GM12874 (cell line): ENCODE data around the gene NHERF2.

Experiments
- TF ChIP-seq, protein P1 (sequence below): IDR thresholded peaks from 2 replicates; pipeline ENCODE4 v1.5.1; 2011; ENCODE audit warnings: low read depth, mild to moderate bottlenecking, control low read depth, low read length, moderate library complexity; ENCODE audit not compliant: insufficient read depth

NHERF2 gene

DNA sequence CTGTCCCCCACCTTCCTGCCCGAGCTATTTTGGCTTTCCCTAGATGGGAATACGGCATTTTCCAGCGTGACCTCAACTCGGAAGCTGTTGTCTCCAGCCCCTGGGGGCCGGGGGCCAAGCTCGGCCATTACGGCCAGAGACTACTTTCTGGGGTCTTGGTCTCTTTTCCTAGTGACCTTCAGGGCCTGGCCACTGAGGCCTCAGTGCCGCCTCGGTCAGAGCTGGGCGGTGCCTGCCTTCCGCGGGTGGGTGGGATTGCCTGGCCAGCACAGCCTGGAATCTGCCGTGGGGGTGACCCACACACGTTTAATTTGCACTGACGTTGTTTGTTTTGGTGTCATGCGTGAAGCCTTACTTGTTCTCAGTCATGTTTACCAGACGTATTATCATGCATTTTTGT lies 50.3 kb downstream of the NHERF2 start:
- TF ChIP-seq, protein P1, sequence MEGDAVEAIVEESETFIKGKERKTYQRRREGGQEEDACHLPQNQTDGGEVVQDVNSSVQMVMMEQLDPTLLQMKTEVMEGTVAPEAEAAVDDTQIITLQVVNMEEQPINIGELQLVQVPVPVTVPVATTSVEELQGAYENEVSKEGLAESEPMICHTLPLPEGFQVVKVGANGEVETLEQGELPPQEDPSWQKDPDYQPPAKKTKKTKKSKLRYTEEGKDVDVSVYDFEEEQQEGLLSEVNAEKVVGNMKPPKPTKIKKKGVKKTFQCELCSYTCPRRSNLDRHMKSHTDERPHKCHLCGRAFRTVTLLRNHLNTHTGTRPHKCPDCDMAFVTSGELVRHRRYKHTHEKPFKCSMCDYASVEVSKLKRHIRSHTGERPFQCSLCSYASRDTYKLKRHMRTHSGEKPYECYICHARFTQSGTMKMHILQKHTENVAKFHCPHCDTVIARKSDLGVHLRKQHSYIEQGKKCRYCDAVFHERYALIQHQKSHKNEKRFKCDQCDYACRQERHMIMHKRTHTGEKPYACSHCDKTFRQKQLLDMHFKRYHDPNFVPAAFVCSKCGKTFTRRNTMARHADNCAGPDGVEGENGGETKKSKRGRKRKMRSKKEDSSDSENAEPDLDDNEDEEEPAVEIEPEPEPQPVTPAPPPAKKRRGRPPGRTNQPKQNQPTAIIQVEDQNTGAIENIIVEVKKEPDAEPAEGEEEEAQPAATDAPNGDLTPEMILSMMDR, result no peak

DNA sequence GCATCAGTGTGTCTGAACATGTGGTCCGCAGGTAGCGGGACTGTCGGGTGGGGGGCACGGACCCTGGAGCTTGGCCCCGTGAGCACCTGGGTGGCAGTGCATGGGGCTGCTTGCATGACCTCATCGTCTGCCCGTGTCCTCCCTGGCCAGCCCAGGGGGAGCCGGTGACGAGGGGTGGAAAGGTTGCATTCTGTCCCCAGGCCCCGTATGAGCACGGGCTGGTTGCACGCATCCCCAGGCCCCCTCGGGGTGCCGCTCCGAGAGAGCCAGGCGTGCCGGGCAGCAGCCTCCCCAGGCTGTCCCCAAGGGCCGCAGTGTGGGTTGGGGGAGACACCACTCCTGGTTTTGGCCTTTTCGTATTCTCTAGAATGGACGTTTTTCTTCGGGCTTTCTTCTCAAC lies 51.0 kb downstream of the NHERF2 start:
- TF ChIP-seq, protein P1, result no peak

DNA sequence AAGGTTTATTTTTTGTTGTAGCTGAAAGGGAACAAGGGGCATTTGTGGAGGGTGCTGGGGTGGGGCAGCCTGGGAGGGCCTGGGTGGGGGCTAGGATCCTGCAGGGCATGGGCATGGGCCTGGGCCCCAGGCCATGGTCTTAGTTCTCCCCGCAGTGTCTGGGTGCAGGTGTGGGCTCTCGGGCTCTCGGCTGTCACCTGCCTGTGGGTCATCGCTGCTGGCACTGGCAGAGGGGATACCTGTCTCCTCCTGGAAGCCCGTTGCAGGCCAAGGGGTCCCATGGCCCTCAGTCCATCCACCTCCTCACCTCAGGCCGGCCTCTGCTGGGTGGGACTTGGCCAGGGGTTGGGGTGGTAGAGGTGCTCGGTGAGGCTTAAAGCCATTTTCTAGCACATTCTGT lies 51.4 kb downstream of the NHERF2 start:
- TF ChIP-seq, protein P1, result no peak

DNA sequence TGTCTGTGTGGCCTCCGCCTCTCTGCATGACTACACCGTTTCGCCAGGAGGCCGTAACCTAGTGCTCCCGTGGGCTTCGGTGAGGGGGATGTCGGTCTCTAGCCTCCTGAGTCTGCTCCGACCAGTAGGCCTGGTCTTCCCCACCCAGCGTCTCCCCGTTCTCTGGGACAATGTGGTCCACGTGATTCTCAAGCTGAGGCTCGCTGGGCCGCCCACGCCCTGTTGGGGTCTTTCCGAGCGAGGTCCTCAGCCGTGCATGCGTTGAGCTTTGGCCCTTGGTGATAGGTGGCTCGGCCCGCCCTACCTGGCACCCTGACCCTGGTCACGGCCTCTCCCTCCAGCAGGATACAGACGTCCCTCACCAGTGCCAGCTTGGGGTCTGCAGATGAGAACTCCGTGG lies 52.0 kb downstream of the NHERF2 start:
- TF ChIP-seq, protein P1, result no peak

DNA sequence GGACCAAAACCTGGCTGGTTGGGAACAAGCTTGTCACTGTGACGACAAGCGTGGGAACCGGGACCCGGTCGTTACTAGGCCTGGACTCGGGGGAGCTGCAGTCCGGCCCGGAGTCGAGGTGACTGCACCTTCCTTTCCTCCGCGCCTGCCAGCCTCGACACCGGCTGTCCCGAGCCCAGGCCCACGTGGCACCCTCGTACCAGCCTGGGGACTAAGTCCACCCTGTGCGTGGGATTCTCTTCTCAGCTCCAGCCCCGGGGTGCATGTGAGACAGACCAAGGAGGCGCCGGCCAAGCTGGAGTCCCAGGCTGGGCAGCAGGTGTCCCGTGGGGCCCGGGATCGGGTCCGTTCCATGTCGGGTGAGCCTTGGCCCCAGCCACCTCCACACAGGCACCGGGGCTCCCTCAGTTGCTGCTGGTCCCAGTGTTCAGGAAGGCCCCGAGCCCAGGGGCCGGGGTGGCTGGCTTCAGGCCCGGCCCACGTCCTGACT lies 52.7 kb downstream of the NHERF2 start:
- TF ChIP-seq, protein P1, result no peak

DNA sequence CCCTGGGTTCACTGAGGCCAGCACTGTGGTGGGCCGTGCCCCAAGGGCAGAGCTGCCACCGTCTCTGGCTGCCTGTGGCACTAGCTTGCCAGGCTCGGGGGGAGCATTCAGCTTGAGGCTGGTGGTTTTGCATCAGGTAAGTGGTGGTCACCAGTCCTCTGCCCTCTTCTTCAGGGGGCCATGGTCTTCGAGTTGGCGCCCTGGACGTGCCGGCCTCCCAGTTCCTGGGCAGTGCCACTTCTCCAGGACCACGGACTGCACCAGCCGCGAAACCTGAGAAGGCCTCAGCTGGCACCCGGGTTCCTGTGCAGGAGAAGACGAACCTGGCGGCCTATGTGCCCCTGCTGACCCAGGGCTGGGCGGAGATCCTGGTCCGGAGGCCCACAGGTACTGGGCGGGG lies 53.3 kb downstream of the NHERF2 start:
- TF ChIP-seq, protein P1, result no peak

DNA sequence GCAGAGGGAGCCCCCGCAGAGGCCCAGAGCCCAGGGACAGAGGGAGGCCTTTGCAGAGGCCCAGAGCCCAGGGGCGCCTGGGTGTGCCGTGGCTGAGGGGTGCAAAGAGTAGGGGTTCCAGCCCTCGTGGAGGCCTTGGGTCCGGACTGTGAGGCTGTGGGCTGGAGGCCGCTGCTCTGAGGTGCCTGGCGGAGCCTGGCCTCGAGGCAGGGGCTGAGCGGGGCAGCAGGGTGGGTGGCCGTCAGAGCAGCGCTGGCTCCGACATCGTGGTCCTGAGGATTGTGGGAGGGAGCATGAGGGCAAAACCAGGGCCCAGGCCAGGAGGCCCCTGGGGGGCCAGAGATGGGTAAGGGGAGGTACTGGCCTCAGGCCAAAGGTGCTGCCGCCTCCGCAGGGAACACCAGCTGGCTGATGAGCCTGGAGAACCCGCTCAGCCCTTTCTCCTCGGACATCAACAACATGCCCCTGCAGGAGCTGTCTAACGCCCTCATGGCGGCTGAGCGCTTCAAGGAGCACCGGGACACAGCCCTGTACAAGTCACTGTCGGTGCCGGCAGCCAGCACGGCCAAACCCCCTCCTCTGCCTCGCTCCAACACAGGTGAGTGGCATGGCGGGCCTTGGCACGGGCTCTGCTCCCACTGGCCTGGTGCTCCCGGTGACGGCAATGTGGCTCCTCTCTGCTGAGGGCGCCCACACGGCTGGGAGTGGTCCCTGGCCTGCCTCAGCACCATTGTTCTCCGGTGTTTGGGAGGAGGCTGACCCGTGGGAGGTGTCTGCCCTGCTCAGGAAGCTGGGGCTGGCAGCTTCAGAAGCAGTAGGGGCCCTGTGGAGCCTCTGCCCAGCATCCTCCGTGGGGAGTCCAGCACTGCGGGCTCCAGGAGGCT lies 54.7 kb downstream of the NHERF2 start:
- TF ChIP-seq, protein P1, result no peak
